Measurements from ENCODE around the gene TTR. TPM values are rescaled to one million over a fixed set of nuclear protein-coding genes. Genes with fewer than 3 reads are reported as not detected.

TTR gene
- total and polyA plus RNA-seq, 2 of the 13 experiments (the other 11 are each of a cell fraction or from before 2014, with no cell fraction given): 91.3 to 496 TPM

DNA sequence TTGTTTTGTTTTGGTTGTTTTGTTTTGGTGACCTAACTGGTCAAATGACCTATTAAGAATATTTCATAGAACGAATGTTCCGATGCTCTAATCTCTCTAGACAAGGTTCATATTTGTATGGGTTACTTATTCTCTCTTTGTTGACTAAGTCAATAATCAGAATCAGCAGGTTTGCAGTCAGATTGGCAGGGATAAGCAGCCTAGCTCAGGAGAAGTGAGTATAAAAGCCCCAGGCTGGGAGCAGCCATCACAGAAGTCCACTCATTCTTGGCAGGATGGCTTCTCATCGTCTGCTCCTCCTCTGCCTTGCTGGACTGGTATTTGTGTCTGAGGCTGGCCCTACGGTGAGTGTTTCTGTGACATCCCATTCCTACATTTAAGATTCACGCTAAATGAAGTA is at the start of gene TTR (continued):
- TF ChIP-seq, protein P1, sequence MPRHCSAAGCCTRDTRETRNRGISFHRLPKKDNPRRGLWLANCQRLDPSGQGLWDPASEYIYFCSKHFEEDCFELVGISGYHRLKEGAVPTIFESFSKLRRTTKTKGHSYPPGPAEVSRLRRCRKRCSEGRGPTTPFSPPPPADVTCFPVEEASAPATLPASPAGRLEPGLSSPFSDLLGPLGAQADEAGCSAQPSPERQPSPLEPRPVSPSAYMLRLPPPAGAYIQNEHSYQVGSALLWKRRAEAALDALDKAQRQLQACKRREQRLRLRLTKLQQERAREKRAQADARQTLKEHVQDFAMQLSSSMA (CRISPR knock-in tag; IDR thresholded peaks at IDR 0.05): no peak
- TF ChIP-seq HNRNPLL (IDR thresholded peaks at IDR 0.05; ENCODE audit: low read depth, low read length, poor library complexity, severe bottlenecking) (no peak), POLR2G (IDR thresholded peaks at IDR 0.05; ENCODE audit: low read depth, low read length) (peak; percentile 96), ZNF674 (CRISPR knock-in tag; IDR thresholded peaks at IDR 0.05; ENCODE audit: low read depth) (no peak), FOXK2 (IDR thresholded peaks at IDR 0.05) (0 out of 2 replicates have a peak, but pooled peaks have one; percentile 45), HNRNPH1 (optimal IDR thresholded peaks at IDR 0.05; ENCODE audit: low read depth, low read length) (no peak), ZNF431 (CRISPR knock-in tag; IDR thresholded peaks at IDR 0.05; ENCODE audit: borderline replicate concordance, low read depth) (no peak; the same call in 1 of the 2 replicates), HIVEP1 (CRISPR knock-in tag; IDR thresholded peaks at IDR 0.05) (no peak), RAD51 (IDR thresholded peaks at IDR 0.05; ENCODE audit: borderline replicate concordance) (no peak), TAF1 (CRISPR knock-in tag; IDR thresholded peaks at IDR 0.05) (peak; percentile 80), NR2F2 (IDR thresholded peaks at IDR 0.05; ENCODE audit: borderline replicate concordance, low read depth) (peak; percentile 75), FOSL1 (CRISPR knock-in tag; IDR thresholded peaks at IDR 0.05; ENCODE audit: borderline replicate concordance) (no peak)
- TF ChIP-seq, protein P2, sequence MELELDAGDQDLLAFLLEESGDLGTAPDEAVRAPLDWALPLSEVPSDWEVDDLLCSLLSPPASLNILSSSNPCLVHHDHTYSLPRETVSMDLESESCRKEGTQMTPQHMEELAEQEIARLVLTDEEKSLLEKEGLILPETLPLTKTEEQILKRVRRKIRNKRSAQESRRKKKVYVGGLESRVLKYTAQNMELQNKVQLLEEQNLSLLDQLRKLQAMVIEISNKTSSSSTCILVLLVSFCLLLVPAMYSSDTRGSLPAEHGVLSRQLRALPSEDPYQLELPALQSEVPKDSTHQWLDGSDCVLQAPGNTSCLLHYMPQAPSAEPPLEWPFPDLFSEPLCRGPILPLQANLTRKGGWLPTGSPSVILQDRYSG (CRISPR knock-in tag; IDR thresholded peaks at IDR 0.05): no peak
- TF ChIP-seq, protein P3, sequence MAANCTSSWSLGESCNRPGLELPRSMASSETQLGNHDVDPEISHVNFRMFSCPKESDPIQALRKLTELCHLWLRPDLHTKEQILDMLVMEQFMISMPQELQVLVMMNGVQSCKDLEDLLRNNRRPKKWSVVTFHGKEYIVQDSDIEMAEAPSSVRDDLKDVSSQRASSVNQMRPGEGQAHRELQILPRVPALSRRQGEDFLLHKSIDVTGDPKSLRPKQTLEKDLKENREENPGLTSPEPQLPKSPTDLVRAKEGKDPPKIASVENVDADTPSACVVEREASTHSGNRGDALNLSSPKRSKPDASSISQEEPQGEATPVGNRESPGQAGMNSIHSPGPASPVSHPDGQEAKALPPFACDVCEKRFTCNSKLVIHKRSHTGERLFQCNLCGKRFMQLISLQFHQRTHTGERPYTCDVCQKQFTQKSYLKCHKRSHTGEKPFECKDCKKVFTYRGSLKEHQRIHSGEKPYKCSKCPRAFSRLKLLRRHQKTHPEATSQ (CRISPR knock-in tag; IDR thresholded peaks at IDR 0.05; ENCODE audit: borderline replicate concordance): peak; percentile 61; the same call in 1 of the 2 replicates
- TF ChIP-seq, protein P4, sequence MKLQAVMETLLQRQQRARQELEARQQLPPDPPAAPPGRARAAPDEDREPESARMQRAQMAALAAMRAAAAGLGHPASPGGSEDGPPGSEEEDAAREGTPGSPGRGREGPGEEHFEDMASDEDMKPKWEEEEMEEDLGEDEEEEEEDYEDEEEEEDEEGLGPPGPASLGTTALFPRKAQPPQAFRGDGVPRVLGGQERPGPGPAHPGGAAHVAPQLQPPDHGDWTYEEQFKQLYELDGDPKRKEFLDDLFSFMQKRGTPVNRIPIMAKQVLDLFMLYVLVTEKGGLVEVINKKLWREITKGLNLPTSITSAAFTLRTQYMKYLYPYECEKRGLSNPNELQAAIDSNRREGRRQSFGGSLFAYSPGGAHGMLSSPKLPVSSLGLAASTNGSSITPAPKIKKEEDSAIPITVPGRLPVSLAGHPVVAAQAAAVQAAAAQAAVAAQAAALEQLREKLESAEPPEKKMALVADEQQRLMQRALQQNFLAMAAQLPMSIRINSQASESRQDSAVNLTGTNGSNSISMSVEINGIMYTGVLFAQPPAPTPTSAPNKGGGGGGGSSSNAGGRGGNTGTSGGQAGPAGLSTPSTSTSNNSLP (IDR thresholded peaks at IDR 0.05; ENCODE audit: low read depth, low read length): peak; percentile 83
- TF ChIP-seq, protein P5, sequence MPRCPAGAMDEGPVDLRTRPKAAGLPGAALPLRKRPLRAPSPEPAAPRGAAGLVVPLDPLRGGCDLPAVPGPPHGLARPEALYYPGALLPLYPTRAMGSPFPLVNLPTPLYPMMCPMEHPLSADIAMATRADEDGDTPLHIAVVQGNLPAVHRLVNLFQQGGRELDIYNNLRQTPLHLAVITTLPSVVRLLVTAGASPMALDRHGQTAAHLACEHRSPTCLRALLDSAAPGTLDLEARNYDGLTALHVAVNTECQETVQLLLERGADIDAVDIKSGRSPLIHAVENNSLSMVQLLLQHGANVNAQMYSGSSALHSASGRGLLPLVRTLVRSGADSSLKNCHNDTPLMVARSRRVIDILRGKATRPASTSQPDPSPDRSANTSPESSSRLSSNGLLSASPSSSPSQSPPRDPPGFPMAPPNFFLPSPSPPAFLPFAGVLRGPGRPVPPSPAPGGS (CRISPR knock-in tag; IDR thresholded peaks at IDR 0.05): no peak
- TF ChIP-seq, protein P6, sequence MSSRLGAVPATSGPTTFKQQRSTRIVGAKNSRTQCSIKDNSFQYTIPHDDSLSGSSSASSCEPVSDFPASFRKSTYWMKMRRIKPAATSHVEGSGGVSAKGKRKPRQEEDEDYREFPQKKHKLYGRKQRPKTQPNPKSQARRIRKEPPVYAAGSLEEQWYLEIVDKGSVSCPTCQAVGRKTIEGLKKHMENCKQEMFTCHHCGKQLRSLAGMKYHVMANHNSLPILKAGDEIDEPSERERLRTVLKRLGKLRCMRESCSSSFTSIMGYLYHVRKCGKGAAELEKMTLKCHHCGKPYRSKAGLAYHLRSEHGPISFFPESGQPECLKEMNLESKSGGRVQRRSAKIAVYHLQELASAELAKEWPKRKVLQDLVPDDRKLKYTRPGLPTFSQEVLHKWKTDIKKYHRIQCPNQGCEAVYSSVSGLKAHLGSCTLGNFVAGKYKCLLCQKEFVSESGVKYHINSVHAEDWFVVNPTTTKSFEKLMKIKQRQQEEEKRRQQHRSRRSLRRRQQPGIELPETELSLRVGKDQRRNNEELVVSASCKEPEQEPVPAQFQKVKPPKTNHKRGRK (CRISPR knock-in tag; IDR thresholded peaks at IDR 0.05): no peak
- TF ChIP-seq, protein P7, sequence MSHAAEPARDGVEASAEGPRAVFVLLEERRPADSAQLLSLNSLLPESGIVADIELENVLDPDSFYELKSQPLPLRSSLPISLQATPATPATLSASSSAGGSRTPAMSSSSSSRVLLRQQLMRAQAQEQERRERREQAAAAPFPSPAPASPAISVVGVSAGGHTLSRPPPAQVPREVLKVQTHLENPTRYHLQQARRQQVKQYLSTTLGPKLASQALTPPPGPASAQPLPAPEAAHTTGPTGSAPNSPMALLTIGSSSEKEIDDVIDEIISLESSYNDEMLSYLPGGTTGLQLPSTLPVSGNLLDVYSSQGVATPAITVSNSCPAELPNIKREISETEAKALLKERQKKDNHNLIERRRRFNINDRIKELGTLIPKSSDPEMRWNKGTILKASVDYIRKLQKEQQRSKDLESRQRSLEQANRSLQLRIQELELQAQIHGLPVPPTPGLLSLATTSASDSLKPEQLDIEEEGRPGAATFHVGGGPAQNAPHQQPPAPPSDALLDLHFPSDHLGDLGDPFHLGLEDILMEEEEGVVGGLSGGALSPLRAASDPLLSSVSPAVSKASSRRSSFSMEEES (CRISPR knock-in tag; IDR thresholded peaks at IDR 0.05): peak; percentile 63; the same call in 1 of the 2 replicates
- TF ChIP-seq, protein P8, sequence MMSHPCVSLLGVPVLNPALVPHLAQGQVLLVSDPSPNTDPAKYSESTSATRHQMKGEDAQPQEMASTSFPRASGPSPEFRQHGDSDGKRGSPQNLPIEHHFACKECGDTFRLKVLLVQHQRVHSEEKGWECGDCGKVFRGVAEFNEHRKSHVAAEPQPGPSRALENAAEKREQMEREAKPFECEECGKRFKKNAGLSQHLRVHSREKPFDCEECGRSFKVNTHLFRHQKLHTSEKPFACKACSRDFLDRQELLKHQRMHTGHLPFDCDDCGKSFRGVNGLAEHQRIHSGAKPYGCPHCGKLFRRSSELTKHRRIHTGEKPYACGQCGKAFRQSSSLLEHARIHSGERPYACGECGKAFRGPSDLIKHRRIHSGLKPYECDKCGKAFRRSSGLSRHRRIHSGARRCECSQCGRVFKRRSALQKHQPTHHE (CRISPR knock-in tag; IDR thresholded peaks at IDR 0.05; ENCODE audit: borderline replicate concordance): no peak

Measured in HepG2 (cell line).